ENCODE measurements around the gene GGPS1.

DNA sequence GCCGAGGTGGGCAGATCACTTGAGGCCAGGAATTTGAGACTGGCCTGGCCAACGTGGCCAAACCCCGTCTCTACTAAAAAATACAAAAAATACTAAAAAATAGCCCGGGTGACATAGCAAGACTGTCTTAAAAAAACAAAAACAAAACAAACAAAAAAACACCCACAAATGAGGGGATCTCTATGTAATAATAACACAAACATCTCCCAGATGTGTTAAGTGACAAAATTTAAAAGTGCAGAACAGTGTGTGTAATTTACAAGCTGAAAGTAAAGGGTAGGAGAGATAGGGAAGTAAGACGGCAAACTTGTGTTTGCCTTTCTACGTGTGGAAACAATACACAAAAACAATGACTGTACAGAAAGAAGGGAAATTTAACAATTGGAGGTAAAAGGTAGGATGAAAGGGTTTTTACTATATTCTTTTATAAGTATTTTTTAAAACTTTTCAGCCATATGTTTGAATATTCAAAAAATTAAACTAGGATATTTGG, 36.7 kb upstream of the GGPS1 start:
- TF ChIP-seq, protein P1, sequence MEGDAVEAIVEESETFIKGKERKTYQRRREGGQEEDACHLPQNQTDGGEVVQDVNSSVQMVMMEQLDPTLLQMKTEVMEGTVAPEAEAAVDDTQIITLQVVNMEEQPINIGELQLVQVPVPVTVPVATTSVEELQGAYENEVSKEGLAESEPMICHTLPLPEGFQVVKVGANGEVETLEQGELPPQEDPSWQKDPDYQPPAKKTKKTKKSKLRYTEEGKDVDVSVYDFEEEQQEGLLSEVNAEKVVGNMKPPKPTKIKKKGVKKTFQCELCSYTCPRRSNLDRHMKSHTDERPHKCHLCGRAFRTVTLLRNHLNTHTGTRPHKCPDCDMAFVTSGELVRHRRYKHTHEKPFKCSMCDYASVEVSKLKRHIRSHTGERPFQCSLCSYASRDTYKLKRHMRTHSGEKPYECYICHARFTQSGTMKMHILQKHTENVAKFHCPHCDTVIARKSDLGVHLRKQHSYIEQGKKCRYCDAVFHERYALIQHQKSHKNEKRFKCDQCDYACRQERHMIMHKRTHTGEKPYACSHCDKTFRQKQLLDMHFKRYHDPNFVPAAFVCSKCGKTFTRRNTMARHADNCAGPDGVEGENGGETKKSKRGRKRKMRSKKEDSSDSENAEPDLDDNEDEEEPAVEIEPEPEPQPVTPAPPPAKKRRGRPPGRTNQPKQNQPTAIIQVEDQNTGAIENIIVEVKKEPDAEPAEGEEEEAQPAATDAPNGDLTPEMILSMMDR (IDR thresholded peaks at IDR 0.05; ENCODE audit: low read depth, low read length, missing input control): no peak
- TF ChIP-seq SP1 (IDR thresholded peaks at IDR 0.05) (no peak), GABPA (IDR thresholded peaks at IDR 0.05 in 1 of 2, conservative IDR thresholded peaks at IDR 0.05 in 1 of 2) (no peak), RAD21 (IDR thresholded peaks at IDR 0.05) (no peak), YY1 (IDR thresholded peaks at IDR 0.05) (no peak), FOXA1 (IDR thresholded peaks at IDR 0.05) (no peak)
- TF ChIP-seq, protein P2, sequence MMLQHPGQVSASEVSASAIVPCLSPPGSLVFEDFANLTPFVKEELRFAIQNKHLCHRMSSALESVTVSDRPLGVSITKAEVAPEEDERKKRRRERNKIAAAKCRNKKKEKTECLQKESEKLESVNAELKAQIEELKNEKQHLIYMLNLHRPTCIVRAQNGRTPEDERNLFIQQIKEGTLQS (IDR thresholded peaks at IDR 0.05): no peak
- TF ChIP-seq, protein P3, sequence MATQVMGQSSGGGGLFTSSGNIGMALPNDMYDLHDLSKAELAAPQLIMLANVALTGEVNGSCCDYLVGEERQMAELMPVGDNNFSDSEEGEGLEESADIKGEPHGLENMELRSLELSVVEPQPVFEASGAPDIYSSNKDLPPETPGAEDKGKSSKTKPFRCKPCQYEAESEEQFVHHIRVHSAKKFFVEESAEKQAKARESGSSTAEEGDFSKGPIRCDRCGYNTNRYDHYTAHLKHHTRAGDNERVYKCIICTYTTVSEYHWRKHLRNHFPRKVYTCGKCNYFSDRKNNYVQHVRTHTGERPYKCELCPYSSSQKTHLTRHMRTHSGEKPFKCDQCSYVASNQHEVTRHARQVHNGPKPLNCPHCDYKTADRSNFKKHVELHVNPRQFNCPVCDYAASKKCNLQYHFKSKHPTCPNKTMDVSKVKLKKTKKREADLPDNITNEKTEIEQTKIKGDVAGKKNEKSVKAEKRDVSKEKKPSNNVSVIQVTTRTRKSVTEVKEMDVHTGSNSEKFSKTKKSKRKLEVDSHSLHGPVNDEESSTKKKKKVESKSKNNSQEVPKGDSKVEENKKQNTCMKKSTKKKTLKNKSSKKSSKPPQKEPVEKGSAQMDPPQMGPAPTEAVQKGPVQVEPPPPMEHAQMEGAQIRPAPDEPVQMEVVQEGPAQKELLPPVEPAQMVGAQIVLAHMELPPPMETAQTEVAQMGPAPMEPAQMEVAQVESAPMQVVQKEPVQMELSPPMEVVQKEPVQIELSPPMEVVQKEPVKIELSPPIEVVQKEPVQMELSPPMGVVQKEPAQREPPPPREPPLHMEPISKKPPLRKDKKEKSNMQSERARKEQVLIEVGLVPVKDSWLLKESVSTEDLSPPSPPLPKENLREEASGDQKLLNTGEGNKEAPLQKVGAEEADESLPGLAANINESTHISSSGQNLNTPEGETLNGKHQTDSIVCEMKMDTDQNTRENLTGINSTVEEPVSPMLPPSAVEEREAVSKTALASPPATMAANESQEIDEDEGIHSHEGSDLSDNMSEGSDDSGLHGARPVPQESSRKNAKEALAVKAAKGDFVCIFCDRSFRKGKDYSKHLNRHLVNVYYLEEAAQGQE (IDR thresholded peaks at IDR 0.05): no peak
- TF ChIP-seq, protein P4, sequence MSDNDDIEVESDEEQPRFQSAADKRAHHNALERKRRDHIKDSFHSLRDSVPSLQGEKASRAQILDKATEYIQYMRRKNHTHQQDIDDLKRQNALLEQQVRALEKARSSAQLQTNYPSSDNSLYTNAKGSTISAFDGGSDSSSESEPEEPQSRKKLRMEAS (IDR thresholded peaks at IDR 0.05): no peak

All from liver (tissue), 3 donors.